K562 (cell line): ENCODE results near the gene LCN15. TPM values are rescaled to one million over a fixed set of nuclear protein-coding genes. Genes with fewer than 3 reads are reported as not detected.

Experiments used
- AFF4 ChIP-seq: sonication (generic); formaldehyde crosslinking; IDR thresholded peaks from 2 replicates; pipeline ENCODE4 v1.8.0; 2023; ENCODE audit warnings: mild to moderate bottlenecking, missing genetic modification reagents
- ATF1 ChIP-seq, 2 experiments: fragments of 450-650 bp in 1 of 2; IDR thresholded peaks; 2 replicates each; pipeline ENCODE4 v1.6.1; 2016; ENCODE audit warnings: missing compliant biosample characterization in 1 of 2, missing genetic modification characterization in 1 of 2
- BHLHE40 ChIP-seq: IDR thresholded peaks from 2 replicates; pipeline ENCODE4 v1.6.1; 2011; ENCODE audit warnings: low read length, improper control_type of control experiment
- E2F6 ChIP-seq, 2 experiments: IDR thresholded peaks; 2 replicates each; pipeline ENCODE4 v1.6.1; 2011; ENCODE audit warnings: borderline replicate concordance in 1 of 2, control low read depth in 1 of 2, low read depth in 1 of 2, low read length in 1 of 2, mild to moderate bottlenecking in 1 of 2, mixed read lengths in 1 of 2, moderate library complexity in 1 of 2; ENCODE audit not compliant: insufficient read depth in 1 of 2, insufficient read length in 1 of 2, poor library complexity in 1 of 2, severe bottlenecking in 1 of 2; ENCODE audit errors: extremely low read depth in 1 of 2
- EP300 ChIP-seq: IDR thresholded peaks from 2 replicates; pipeline ENCODE4 v1.6.1; 2012; ENCODE audit warnings: low read length, improper control_type of control experiment
- HMBOX1 ChIP-seq: sonication (generic); IDR thresholded peaks from 2 replicates; pipeline ENCODE4 v1.6.1; 2016
- L3MBTL2 ChIP-seq: fragments of 450-650 bp; IDR thresholded peaks from 2 replicates; pipeline ENCODE4 v1.6.1; 2016; ENCODE audit warnings: mild to moderate bottlenecking, moderate library complexity
- MAX ChIP-seq: sonication (generic); formaldehyde crosslinking; IDR thresholded peaks from 2 replicates; pipeline ENCODE4 v1.9.0; 2022; ENCODE audit warnings: mild to moderate bottlenecking, missing genetic modification reagents
- MECOM ChIP-seq: fragments of 250-450 bp; sonication (Bioruptor Pico); IDR thresholded peaks from 2 replicates; pipeline ENCODE4 v1.8.0; 2022; ENCODE audit warnings: inconsistent platforms
- MNT ChIP-seq, 2 experiments: fragments of 450-650 bp; conservative IDR thresholded peaks; 2 replicates each; pipeline ENCODE4 v1.6.1; 2017; ENCODE audit warnings: mild to moderate bottlenecking in 2 of 2, moderate library complexity in 2 of 2
- MYC ChIP-seq, 2 experiments: fragments of 250-450 bp in 1 of 2; sonication (Bioruptor Pico) in 1 of 2; IDR thresholded peaks; 2 replicates each; pipeline versions ENCODE4 v1.5.1 to v1.6.1; 2012 to 2021; ENCODE audit warnings: low read depth in 2 of 2, borderline replicate concordance in 1 of 2, improper control_type of control experiment in 1 of 2, low read length in 1 of 2, mild to moderate bottlenecking in 1 of 2, moderate library complexity in 1 of 2
- NCOA4 ChIP-seq: fragments of 450-650 bp; IDR thresholded peaks from 2 replicates; pipeline ENCODE4 v1.6.1; 2018; ENCODE audit warnings: mild to moderate bottlenecking; ENCODE audit not compliant: partially characterized antibody
- SAFB ChIP-seq: fragments of 200-400 bp; formaldehyde crosslinking; IDR thresholded peaks from 2 replicates; pipeline ENCODE4 v1.6.1; 2017; ENCODE audit warnings: low read depth, low read length, borderline replicate concordance
- TFAP4 ChIP-seq: sonication (generic); formaldehyde crosslinking; IDR thresholded peaks from 2 replicates; pipeline ENCODE4 v1.8.0; 2022; ENCODE audit warnings: missing genetic modification reagents, mild to moderate bottlenecking, moderate library complexity, borderline replicate concordance
- ZNF780A ChIP-seq: fragments of 250-450 bp; sonication (Bioruptor Pico); IDR thresholded peaks from 2 replicates; pipeline ENCODE4 v1.5.0; 2021; ENCODE audit warnings: mild to moderate bottlenecking
- polyA plus RNA-seq, 8 experiments: library from polyadenylated mRNA; depleted of rRNA in 4 of 8; stranded (reverse) in 5 of 8; unstranded in 3 of 8; fragments of >200 nt; fragmentation: Nextera tagmentation in 2 of 8; fragmentation: Illumina TruSeq in 1 of 8; extraction: Ambion mirVana in 2 of 8; extraction: Trizol in 1 of 8; gene quantifications; 2 replicates each; pipeline versions ENCODE4 v1.2.1 to v1.2.3, GENCODE V29; 2011 to 2014; ENCODE audit warnings: inconsistent platforms in 1 of 8, missing spikeins in 1 of 8
- total RNA-seq, 7 experiments: library from RNA; depleted of rRNA in 6 of 7; stranded (reverse); fragments of >200 nt in 6 of 7; fragmentation: Illumina TruSeq in 2 of 7; extraction: Trizol in 2 of 7; gene quantifications; 2 replicates each; pipeline versions ENCODE4 v1.2.1 to v1.2.3, GENCODE V29; 2011 to 2021; ENCODE audit warnings: low replicate concordance in 1 of 7

LCN15 gene
- total and polyA plus RNA-seq, 9 of the 15 experiments (the other 6 are each of a cell fraction or from before 2014, with no cell fraction given): 0.66 TPM; not detected in 8

- TF ChIP-seq MNT (conservative IDR thresholded peaks at IDR 0.05) (peak in 1 of 2 experiments; percentile 62; a peak in 3 of 4 replicates), E2F6 (IDR thresholded peaks at IDR 0.05; ENCODE audit: borderline replicate concordance in 1 of 2, extremely low read depth in 1 of 2, insufficient read depth in 1 of 2, insufficient read length in 1 of 2, low read depth in 1 of 2, low read length in 1 of 2, poor library complexity in 1 of 2, severe bottlenecking in 1 of 2) (peak; percentile 52 to 62), MECOM (CRISPR knock-in tag) (no peak), EP300 (no peak), L3MBTL2 (peak; percentile 74), TFAP4 (CRISPR knock-in tag) (peak; percentile 26; the same call in 1 of the 2 replicates), MAX (CRISPR knock-in tag) (peak; percentile 84), SAFB (0 out of 2 replicates have a peak, but pooled peaks have one; percentile 29), NCOA4 (no peak), ZNF780A (no peak), BHLHE40 (peak; percentile 88), MYC (IDR thresholded peaks at IDR 0.05; ENCODE audit: low read depth, low read length) (no peak), MYC (CRISPR knock-in tag; IDR thresholded peaks at IDR 0.05; ENCODE audit: borderline replicate concordance, low read depth) (no peak), ATF1 (CRISPR knock-in tag; IDR thresholded peaks at IDR 0.05) (no peak), ATF1 (tag; IDR thresholded peaks at IDR 0.05) (peak; percentile 43; the same call in 1 of the 2 replicates), AFF4 (CRISPR knock-in tag) (no peak), HMBOX1 (no peak)
Measured at GRCh38 chr9:136740971-136741882, 23.1 kb downstream of the LCN15 start (continued).
